Measurements from ENCODE around the gene SLC35F3.
"Not testable (repeated sequence)": the region's sequence is repeated elsewhere in the genome, so short reads cannot be mapped to it uniquely, and the experiment has no call there.

The SLC35F3 gene

GRCh38 chr1:234149217-234149616, 244.7 kb downstream of the SLC35F3 start:
- DNase-seq (ENCODE audit: low read depth, low spot score) = no peak
- POLR2A ChIA-PET = no interaction called here
- H3K4me3 ChIP-seq (ENCODE audit: low read depth, low read length) = no peak overlapping the region
- TF ChIP-seq, protein P1, sequence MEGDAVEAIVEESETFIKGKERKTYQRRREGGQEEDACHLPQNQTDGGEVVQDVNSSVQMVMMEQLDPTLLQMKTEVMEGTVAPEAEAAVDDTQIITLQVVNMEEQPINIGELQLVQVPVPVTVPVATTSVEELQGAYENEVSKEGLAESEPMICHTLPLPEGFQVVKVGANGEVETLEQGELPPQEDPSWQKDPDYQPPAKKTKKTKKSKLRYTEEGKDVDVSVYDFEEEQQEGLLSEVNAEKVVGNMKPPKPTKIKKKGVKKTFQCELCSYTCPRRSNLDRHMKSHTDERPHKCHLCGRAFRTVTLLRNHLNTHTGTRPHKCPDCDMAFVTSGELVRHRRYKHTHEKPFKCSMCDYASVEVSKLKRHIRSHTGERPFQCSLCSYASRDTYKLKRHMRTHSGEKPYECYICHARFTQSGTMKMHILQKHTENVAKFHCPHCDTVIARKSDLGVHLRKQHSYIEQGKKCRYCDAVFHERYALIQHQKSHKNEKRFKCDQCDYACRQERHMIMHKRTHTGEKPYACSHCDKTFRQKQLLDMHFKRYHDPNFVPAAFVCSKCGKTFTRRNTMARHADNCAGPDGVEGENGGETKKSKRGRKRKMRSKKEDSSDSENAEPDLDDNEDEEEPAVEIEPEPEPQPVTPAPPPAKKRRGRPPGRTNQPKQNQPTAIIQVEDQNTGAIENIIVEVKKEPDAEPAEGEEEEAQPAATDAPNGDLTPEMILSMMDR (IDR thresholded peaks at IDR 0.05; ENCODE audit: insufficient read depth, low read length, missing control alignments) = no peak
- CTCF ChIA-PET = no interaction called here

- no peak overlapping the region for H3K4me3 ChIP-seq (ENCODE audit: low read depth, low read length)
- TF ChIP-seq, protein P1 (IDR thresholded peaks at IDR 0.05; ENCODE audit: insufficient read depth, low read length, missing control alignments) = no peak
- CTCF ChIA-PET = interaction anchor here (1.1 kb wide), 1 partner anchor 23 kb away, joined by 3 read pairs; no protein-coding TSS in a partner anchor
- DNase-seq (ENCODE audit: low read depth, low spot score) = no peak
- POLR2A ChIA-PET = no interaction called here
These were observed 246.4 kb downstream of the SLC35F3 start for GRCh38 chr1:234150892-234151291.

- POLR2A ChIA-PET; CTCF ChIA-PET; DNase-seq (ENCODE audit: low read depth, low spot score): not testable (repeated sequence)
These were observed 247.9 kb downstream of the SLC35F3 start for GRCh38 chr1:234152344-234152743.

DNA sequence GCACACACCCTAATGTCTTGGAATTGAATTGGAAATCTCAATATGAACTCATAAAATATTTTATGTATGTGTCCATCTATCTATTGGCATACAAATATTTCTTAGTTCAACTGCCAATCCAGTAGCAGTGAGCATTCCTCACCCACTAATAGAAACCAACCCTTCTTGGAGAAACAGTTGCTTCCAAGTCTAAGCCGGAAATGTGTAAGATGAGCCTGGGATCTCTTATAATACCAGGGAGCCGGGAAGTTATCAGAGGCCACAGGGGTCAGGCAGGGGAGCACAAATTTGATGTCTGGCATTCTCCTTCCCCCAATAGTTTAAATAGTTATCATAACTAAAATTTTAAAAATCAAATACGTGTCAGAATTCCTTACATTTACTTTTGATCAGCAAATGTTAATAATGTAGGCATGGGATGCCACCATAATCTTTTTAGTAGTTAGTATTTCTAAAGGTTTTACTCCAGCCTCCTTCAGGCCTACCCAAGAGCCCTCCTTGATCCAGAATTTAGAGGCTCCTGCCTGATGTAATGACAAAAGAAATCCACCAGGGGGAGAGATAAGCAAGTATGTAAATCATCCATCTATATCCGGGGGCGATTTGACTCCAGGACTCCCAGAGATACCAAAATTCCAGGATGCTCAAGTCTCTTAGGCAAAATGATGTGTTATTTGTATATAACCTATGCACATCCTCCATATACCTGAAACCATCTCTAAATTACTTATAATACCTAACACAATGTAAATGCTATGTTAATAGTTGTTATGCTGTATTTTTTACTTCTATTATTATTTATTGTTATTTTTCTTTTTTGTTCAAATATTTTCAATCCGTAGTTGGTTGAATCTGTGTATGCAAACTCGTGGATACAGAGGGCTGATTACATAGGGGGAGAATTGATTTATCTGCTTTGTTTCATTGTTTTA, 250.1 kb downstream of the SLC35F3 start:
- CTCF ChIA-PET = interaction anchor here (0.7 to 1.1 kb wide), 5 partner anchors 17 to 172 kb away, joined by 3 to 4 read pairs (median 3); no protein-coding TSS in a partner anchor
- POLR2A ChIA-PET = no interaction called here
- TF ChIP-seq, protein P1 (IDR thresholded peaks at IDR 0.05; ENCODE audit: insufficient read depth, low read length, missing control alignments) = peak; percentile 51

More at GRCh38 chr1:234152344-234152743, 247.9 kb downstream of the SLC35F3 start:
- H3K4me3 ChIP-seq (ENCODE audit: low read depth, low read length) = not testable (repeated sequence)

GRCh38 chr1:234162661-234163060, 258.2 kb downstream of the SLC35F3 start:
- TF ChIP-seq, protein P1 (IDR thresholded peaks at IDR 0.05; ENCODE audit: insufficient read depth, low read length, missing control alignments) = no peak

More for the DNA sequence above, 250.1 kb downstream of the SLC35F3 start:
- no peak overlapping the region for H3K4me3 ChIP-seq (ENCODE audit: low read depth, low read length)
- DNase-seq (ENCODE audit: low read depth, low spot score) = peak; percentile 19

DNA sequence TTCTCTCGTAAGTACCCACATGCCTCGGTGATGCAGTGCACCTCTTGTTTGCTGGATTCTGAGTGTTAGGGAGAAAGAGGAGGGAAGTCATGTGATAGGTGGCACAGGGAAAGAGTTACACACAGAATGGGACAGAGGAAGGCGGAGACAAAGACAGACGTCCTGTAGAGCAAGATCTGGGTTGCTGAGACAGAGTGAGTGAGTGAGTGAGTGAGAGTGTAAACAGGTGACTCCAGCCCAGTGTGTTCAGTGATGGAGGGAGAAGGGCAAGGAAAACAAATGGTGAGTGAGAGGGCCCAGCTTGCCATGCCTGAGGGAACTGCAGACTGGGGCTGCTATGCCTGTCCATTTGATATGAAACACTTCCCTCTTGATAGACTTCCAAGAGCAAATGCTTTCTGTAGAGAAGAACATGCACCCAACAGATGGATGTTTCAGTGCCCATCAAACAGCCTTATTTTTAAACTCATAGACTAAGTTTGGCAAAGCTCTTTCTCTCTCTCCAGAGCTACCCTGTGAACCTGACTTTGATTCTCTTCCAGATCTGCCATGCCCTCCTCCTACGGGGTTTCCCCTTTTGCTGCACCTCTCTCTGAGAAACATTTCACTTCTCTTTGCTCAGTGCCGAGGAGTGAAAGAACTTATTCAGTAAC, 258.9 kb downstream of the SLC35F3 start:
- TF ChIP-seq, protein P1 (IDR thresholded peaks at IDR 0.05; ENCODE audit: insufficient read depth, low read length, missing control alignments) = no peak
- H3K4me3 ChIP-seq (ENCODE audit: low read depth, low read length) = no peak overlapping the region
- DNase-seq (ENCODE audit: low read depth, low spot score) = no peak
- CTCF ChIA-PET = no interaction called here
- POLR2A ChIA-PET = no interaction called here

More at GRCh38 chr1:234162661-234163060, 258.2 kb downstream of the SLC35F3 start:
- DNase-seq (ENCODE audit: low read depth, low spot score) = no peak
- CTCF ChIA-PET = no interaction called here
- no peak overlapping the region for H3K4me3 ChIP-seq (ENCODE audit: low read depth, low read length)
- POLR2A ChIA-PET = no interaction called here
